Endothelial cell of umbilical vein (primary cell): ENCODE data around the gene CFAP141. TPM values are rescaled to one million over a fixed set of nuclear protein-coding genes. Genes with fewer than 3 reads are reported as not detected.

Experiments
- BruUV-seq: library from RNA; stranded (reverse); fragments of 400-500 nt; replicated peaks from 2 replicates; lab custom pipeline; 2021; lab: Mats Ljungman, UMichigan
- CTCF ChIA-PET: fragments of 300-600, 350-600 bp; sonication (Branson Sonifier 250); formaldehyde crosslinking; loops from one replicate; lab custom pipeline; 2021; ENCODE audit warnings: antibody characterized with exemption, inconsistent platforms; lab: Charles Lee
- POLR2A ChIA-PET: fragments of 300-600, 350-600 bp; sonication (Branson Sonifier 250); formaldehyde crosslinking; loops from one replicate; lab custom pipeline; 2021; ENCODE audit warnings: antibody characterized with exemption, inconsistent platforms; lab: Charles Lee
- DNase-seq: peaks from one replicate; pipeline ENCODE4 v3.0.0-alpha.2; 2011; ENCODE audit warnings: low read depth, low spot score
- FAIRE-seq: peaks from 2 replicates; lab custom pipeline; 2011; peaks lifted over from hg19 to GRCh38; lab: Jason Lieb, UNC
- H2AFZ ChIP-seq: 2 replicates; pipeline ENCODE4 v1.6.0; 2012; ENCODE audit warnings: low read depth, low read length, control low read depth, inconsistent platforms
- H3K27ac ChIP-seq: 2 replicates; pipeline ENCODE4 v1.5.1; 2011; ENCODE audit warnings: low read depth, mild to moderate bottlenecking, control low read depth, low read length, moderate library complexity; ENCODE audit not compliant: insufficient read depth
- H3K27me3 ChIP-seq, 2 experiments: 2 replicates each; pipeline versions ENCODE4 v1.6.0 to v1.6.1; 2011; ENCODE audit warnings: low read length in 2 of 2, mixed read lengths in 1 of 2; ENCODE audit not compliant: control insufficient read depth in 2 of 2, insufficient read depth in 2 of 2
- H3K36me3 ChIP-seq, 2 experiments: 2 replicates in 1 of 2; 3 replicates in 1 of 2; pipeline ENCODE4 v1.5.1; 2011; ENCODE audit warnings: low read length in 2 of 2, mild to moderate bottlenecking in 1 of 2, moderate library complexity in 1 of 2; ENCODE audit not compliant: control insufficient read depth in 2 of 2, insufficient read depth in 2 of 2; ENCODE audit errors: extremely low read depth in 1 of 2
- H3K4me1 ChIP-seq: 3 replicates; pipeline ENCODE4 v1.5.1; 2011; ENCODE audit warnings: mild to moderate bottlenecking, low read length; ENCODE audit not compliant: control insufficient read depth, insufficient read depth; ENCODE audit errors: extremely low read depth
- H3K4me2 ChIP-seq: 2 replicates; pipeline ENCODE4 v1.6.1; 2011; ENCODE audit warnings: low read length, control low read depth, mixed read lengths; ENCODE audit not compliant: insufficient read depth
- H3K4me3 ChIP-seq, 3 experiments: fragments of 200-600 bp in 1 of 3; sonication (generic), shearing (Covaris generic) in 1 of 3; replicated peaks in 1 of 3; 2 replicates each; pipeline ENCODE4 v1.5.1; 2011 to 2016; ENCODE audit warnings: control low read depth in 3 of 3, low read length in 3 of 3, mild to moderate bottlenecking in 2 of 3, inconsistent platforms in 1 of 3, low read depth in 1 of 3, moderate library complexity in 1 of 3; ENCODE audit not compliant: insufficient read depth in 1 of 3
- H3K79me2 ChIP-seq: 2 replicates; pipeline ENCODE4 v1.6.0; 2012; ENCODE audit warnings: low read length, inconsistent platforms; ENCODE audit not compliant: control insufficient read depth, insufficient read depth
- H3K9ac ChIP-seq: replicated peaks from 2 replicates; pipeline ENCODE3; 2011; ENCODE audit warnings: low read length, control low read depth; ENCODE audit not compliant: insufficient read depth; ENCODE audit errors: extremely low read depth
- H3K9me1 ChIP-seq: replicated peaks from 3 replicates; pipeline ENCODE4 v1.6.0; 2011; ENCODE audit warnings: mild to moderate bottlenecking, low read length; ENCODE audit not compliant: control insufficient read depth, insufficient read depth; ENCODE audit errors: extremely low read depth
- H3K9me3 ChIP-seq: replicated peaks from 2 replicates; pipeline ENCODE4 v1.5.1; 2012; ENCODE audit warnings: low read length, inconsistent platforms; ENCODE audit not compliant: control insufficient read depth, insufficient read depth
- H4K20me1 ChIP-seq: replicated peaks from 2 replicates; pipeline ENCODE3; 2011; ENCODE audit warnings: mild to moderate bottlenecking, low read length; ENCODE audit not compliant: control insufficient read depth, insufficient read depth; ENCODE audit errors: extremely low read depth
- CTCF ChIP-seq, 2 donors: IDR thresholded peaks; 1 replicate in 1 of 2; 2 replicates in 1 of 2; pipeline ENCODE4 v1.5.1; 2011; ENCODE audit warnings: low read length in 2 of 2, mild to moderate bottlenecking in 2 of 2, moderate library complexity in 2 of 2, control low read depth in 1 of 2, inconsistent platforms in 1 of 2, low read depth in 1 of 2; ENCODE audit not compliant: insufficient read depth in 1 of 2; ENCODE audit errors: extremely low read depth in 1 of 2
- EZH2 ChIP-seq: IDR thresholded peaks from 2 replicates; pipeline ENCODE4 v1.6.1; 2012; ENCODE audit warnings: borderline replicate concordance, low read depth, mild to moderate bottlenecking, moderate library complexity, low read length, inconsistent platforms; ENCODE audit not compliant: severe bottlenecking
- FOS ChIP-seq: IDR thresholded peaks from 2 replicates; pipeline ENCODE4 v1.6.1; 2011; ENCODE audit warnings: mild to moderate bottlenecking, low read length, moderate library complexity, borderline replicate concordance; ENCODE audit not compliant: insufficient read depth
- GATA2 ChIP-seq: IDR thresholded peaks from 2 replicates; pipeline ENCODE4 v1.7.0; 2011; ENCODE audit warnings: low read depth, mild to moderate bottlenecking, moderate library complexity, mixed read lengths, low read length; ENCODE audit not compliant: insufficient read length, insufficient read depth
- JUN ChIP-seq: IDR thresholded peaks from 2 replicates; pipeline ENCODE4 v1.6.1; 2011; ENCODE audit warnings: borderline replicate concordance, low read depth; ENCODE audit not compliant: insufficient read length, insufficient read depth
- MAX ChIP-seq: IDR thresholded peaks from 2 replicates; pipeline ENCODE4 v1.6.1; 2011; ENCODE audit not compliant: insufficient read depth, insufficient read length
- MYC ChIP-seq: IDR thresholded peaks from one replicate; pipeline ENCODE4 v1.6.1; 2011; ENCODE audit warnings: mild to moderate bottlenecking, low read depth, low read length
- POLR2A ChIP-seq: IDR thresholded peaks from 2 replicates; pipeline ENCODE4 v1.6.1; 2012; ENCODE audit warnings: low read depth, mild to moderate bottlenecking, control low read depth, low read length
- POLR2AphosphoS5 ChIP-seq: IDR thresholded peaks from 2 replicates; pipeline ENCODE4 v1.6.1; 2012; ENCODE audit warnings: low read depth, mild to moderate bottlenecking, control low read depth, low read length, moderate library complexity; ENCODE audit not compliant: insufficient read depth
- dilution Hi-C: fragments of 300-500 bp; cut with MboI; formaldehyde crosslinking; loops from one replicate; pipeline ENCODE4 v1.15.0; 2019; ENCODE audit warnings: low sequenced_read_pairs; ENCODE audit not compliant: extremely low pct_ligation_motif_present
- intact Hi-C: fragments of 100-400 bp; cut with micrococcal nuclease; formaldehyde crosslinking; loops from one replicate; pipeline ENCODE4 v1.10.0; 2022
- polyA plus RNA-seq, 4 experiments: library from polyadenylated mRNA; depleted of rRNA in 3 of 4; stranded (reverse) in 3 of 4; unstranded in 1 of 4; fragments of >200 nt; gene quantifications; 2 replicates each; pipeline versions ENCODE4 v1.2.1 to v1.2.3, GENCODE V29; 2011 to 2012; ENCODE audit warnings: missing spikeins in 1 of 4
- total RNA-seq: library from RNA; stranded (reverse); gene quantifications from 2 replicates; pipeline ENCODE4 v1.2.3, GENCODE V29; 2021

The CFAP141 gene
- total and polyA plus RNA-seq, 2 donors (not counting 3 experiments of a cell fraction or from before 2014, with no cell fraction given), result not detected

- DNase-seq (no peak), FAIRE-seq (no peak)
- ChIA-PET POLR2A (interaction anchor here (0.6 kb wide), 1 partner anchor 1936 kb away, joined by 4 read pairs; no protein-coding TSS in a partner anchor), CTCF (no interaction called here)
- no peaks in the 10 kb centered on the region for H3K9me1 ChIP-seq
- TF ChIP-seq JUN (no peak), POLR2AphosphoS5 (no peak), FOS (no peak), MYC (no peak), EZH2 (no peak), POLR2A (no peak), GATA2 (no peak), MAX (no peak), CTCF (IDR thresholded peaks at IDR 0.05; ENCODE audit: extremely low read depth in 1 of 2, insufficient read depth in 1 of 2, low read depth in 1 of 2, low read length in 2 of 2) (no peak)
- H3K36me3 ChIP-seq, result peaks cover 40 to 46% of the 10 kb centered on the region in 2 experiments
- BruUV-seq, result no TSS peak
- H3K27me3 ChIP-seq, result no peaks in the 10 kb centered on the region
- H3K9me3 ChIP-seq, result no peaks in the 10 kb centered on the region
- intact Hi-C loops (no loop called here), dilution Hi-C loops (no loop called here)
- H3K79me2 ChIP-seq, result peaks cover 94% of the 10 kb centered on the region
- H4K20me1 ChIP-seq, result peaks cover 9% of the 10 kb centered on the region
- no peak overlapping the region for H3K4me3 ChIP-seq
- H3K9ac ChIP-seq, result no peak overlapping the region
- H3K27ac ChIP-seq, result no peak overlapping the region
- peaks cover 38% of the 10 kb centered on the region for H3K4me1 ChIP-seq
- H2AFZ ChIP-seq, result no peak overlapping the region
- H3K4me2 ChIP-seq, result no peak overlapping the region
These were observed 31.5 kb downstream of the CFAP141 start for GRCh38 chr1:154174654-154175053.
